Left colon (tissue), 2 donors: ENCODE measurements around the gene DAPK2. TPM values are rescaled to one million over a fixed set of nuclear protein-coding genes. Genes with fewer than 3 reads are reported as not detected.

Source experiments
- ATAC-seq: fragments of 200-7000 bp; cut with Tn5 transposase; one replicate; pipeline ENCODE4 v1.9.1; 2020; ENCODE audit warnings: mild to moderate bottlenecking, moderate library complexity
- DNase-seq, 2 donors: peaks; one replicate each; pipeline ENCODE4 v3.0.0-alpha.2; 2020
- intact Hi-C, 2 donors: fragments of 100-400 bp; cut with DNase I in 1 of 2; cut with micrococcal nuclease in 1 of 2; formaldehyde crosslinking; loops; one replicate each; pipeline versions ENCODE4 v1.11.2 to v1.14.0; 2022; cut with DNase I, micrococcal nuclease
- total RNA-seq, 2 donors: library from RNA; stranded (reverse); fragmentation: NEBNext Ultra II Directional; extraction: Animal tissue kit (Norgen Biotek cat#: 25700); gene quantifications; one replicate each; pipeline ENCODE4 v1.2.1, GENCODE V29; 2021
- donor health status: DM: no; HTN: no; CAD: no.
- donor health status: DM: yes; HTN: yes; CAD: no.

DAPK2 gene
- total RNA-seq, 2 donors from 2014 or later, result 48.8 to 58.3 TPM

GRCh38 chr15:64006642-64007041, 39.6 kb downstream of the DAPK2 start:
- DNase-seq (peak; percentile 53 to 79), ATAC-seq (peak; percentile 65)

DNA sequence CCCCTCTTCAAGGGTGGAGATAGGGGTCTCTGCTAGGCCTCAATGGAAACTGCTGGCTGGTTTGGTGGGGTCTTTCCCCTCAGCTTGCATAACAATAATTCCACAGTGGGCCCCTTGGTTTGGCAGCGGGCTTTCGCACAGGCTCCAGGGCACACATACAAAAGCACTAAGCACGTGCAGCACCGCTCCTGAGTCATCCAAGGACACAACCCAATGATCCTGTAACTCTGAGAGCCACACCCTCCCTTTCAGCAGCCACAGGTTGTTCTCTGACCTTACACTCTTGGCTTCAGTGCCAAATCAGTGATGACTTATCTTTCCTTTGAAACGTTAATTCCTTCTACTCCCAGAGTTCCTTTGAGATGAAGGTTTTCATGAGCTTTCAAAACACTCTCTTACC, 41.7 kb downstream of the DAPK2 start:
- intact Hi-C loops, result no loop called here
- DNase-seq, result peak; percentile 68 to 88
- peak; percentile 82 for ATAC-seq

More at GRCh38 chr15:64006642-64007041, 39.6 kb downstream of the DAPK2 start:
- intact Hi-C loops, result no loop called here

GRCh38 chr15:64004056-64004455, 42.2 kb downstream of the DAPK2 start:
- peak in 1 of 2 donors; percentile 14 for DNase-seq

DNA sequence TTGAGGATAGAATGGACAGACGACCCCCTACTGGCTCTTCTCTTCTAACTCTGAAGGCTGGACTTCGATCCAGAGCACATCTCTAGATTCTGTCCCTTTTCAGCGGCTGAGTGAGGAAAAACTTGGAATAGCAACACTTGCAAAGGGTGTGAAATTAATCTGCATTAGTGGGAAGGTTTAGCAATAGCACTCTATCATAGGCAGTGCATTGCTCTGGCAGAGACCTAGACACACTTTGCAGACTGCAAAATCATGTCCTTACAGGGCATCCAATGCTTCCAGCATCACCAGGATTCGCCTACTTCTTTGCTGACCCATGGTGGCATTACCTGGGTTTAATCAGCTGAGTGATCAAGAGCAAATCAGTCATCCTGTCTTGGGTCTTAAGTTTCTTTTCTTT, 43.1 kb downstream of the DAPK2 start:
- ATAC-seq (no peak), DNase-seq (no peak)
- intact Hi-C loops, result no loop called here

More at GRCh38 chr15:64004056-64004455, 42.2 kb downstream of the DAPK2 start:
- ATAC-seq, result peak; percentile 59
- intact Hi-C loops, result no loop called here

GRCh38 chr15:64001148-64001547, 45.1 kb downstream of the DAPK2 start:
- intact Hi-C loops, result no loop called here
- no peak for ATAC-seq
- DNase-seq, result no peak

DNA sequence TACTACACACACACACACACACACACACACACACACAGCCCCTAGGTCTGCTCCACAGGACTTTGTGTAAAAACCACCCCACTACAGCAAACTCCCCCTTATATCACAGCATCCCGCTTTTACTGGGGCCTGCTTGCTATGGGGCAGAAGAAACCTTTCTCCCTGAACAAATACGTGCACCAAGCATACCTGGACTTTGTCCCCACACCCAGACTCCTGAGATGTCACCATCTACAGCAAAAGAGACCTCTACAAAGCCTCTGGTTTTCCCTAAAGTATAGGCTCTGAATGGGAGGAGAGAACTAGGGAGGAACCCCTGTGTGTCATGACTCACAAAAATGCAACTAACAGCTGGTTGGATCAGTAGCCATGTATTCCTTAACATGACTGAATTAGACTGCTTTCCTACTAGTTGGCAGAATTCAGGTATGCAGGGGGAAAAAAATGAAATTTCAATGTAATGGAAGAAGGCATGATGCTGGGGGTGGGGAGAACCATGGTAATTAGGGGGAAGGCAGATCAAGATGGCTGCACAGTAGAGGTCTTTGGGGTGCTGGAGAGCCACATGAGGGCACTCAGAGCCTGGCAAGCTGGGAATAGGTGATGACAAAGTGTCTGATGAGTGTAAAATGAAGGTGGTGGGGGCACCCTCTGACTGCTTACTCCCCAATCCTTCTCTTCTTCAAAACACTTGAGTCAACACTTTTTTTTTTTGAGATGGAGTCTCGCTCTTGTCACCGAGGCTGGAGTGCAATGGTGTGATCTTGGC, 45.9 kb downstream of the DAPK2 start:
- ATAC-seq (peak; percentile 11), DNase-seq (peak in 1 of 2 donors; percentile 23)
- intact Hi-C loops, result no loop called here

DNA sequence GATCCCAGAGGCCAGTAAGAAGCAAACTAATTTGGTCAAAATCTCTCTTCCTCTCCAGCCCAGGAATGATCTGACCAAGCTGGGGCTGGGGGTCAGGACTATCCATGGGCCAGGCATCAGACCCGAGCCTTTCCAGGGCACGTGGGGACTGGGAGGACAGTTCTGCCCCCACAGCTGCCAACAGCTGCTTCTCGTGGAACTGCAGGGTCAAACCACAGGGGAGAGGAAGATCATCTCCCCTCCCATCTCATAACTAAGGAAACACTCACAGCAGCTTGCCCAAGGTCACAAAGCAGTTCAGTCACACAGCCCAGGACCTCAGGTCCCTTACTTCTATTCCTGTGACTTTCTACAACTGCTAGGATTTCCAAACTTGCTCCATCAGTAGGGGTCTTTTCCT, 47.1 kb downstream of the DAPK2 start:
- intact Hi-C loops, result no loop called here
- DNase-seq (peak in 1 of 2 donors; percentile 28), ATAC-seq (no peak)

DNA sequence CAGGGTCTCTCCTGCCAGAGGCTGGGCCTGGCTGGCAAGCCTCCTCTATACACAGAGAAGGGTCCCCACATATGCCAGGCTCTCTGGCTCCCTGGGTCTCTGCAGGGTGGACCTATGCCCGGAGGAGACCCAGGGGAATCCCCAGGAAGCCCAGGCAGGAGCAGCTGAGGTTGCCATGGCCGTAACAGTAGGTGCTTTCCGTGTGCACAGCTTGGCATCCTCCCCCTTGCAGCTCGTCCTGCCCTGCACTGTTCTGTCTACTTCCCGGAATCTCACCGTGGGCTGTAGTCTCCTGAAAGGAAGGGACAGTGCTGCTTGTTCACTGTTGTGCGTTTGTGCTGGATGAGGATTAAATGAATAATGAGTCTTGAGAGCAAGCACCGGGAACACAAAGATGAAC, 47.8 kb downstream of the DAPK2 start:
- ATAC-seq, result peak; percentile 12
- peak in 1 of 2 donors; percentile 24 for DNase-seq
- intact Hi-C loops, result no loop called here

GRCh38 chr15:63997715-63998442, 48.4 kb downstream of the DAPK2 start:
- ATAC-seq (no peak), DNase-seq (peak in 1 of 2 donors; percentile 6)
- intact Hi-C loops, result no loop called here

GRCh38 chr15:63996794-63997357, 49.4 kb downstream of the DAPK2 start:
- ATAC-seq (no peak), DNase-seq (peak in 1 of 2 donors; percentile 17)
- intact Hi-C loops, result no loop called here

DNA sequence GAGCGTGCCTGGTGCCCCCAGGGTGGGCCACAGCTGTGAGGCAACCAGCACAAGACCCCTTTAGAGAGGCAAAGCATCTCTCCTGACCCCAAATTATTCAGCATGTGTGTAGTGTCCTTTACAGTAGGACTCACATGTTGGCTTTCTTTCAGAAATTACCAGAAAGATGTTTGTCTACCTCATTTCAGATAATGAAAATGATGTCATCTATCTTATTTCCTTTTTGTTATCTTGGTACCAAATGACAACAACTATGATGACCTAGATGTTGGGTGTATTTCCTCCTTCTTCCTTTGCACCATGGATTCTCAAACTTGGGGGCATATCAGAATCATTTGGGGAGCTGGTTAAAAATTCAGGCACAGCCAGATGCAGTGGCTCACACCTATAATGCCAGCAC, 50.5 kb downstream of the DAPK2 start:
- intact Hi-C loops, result no loop called here
- DNase-seq, result no peak
- ATAC-seq, result no peak

GRCh38 chr15:63994073-63994600, 52.1 kb downstream of the DAPK2 start:
- DNase-seq, result peak in 1 of 2 donors; percentile 25
- intact Hi-C loops, result no loop called here
- no peak for ATAC-seq

GRCh38 chr15:63992300-63992699, 54.0 kb downstream of the DAPK2 start:
- DNase-seq (peak in 1 of 2 donors; percentile 21), ATAC-seq (peak; percentile 83)
- intact Hi-C loops, result no loop called here

DNA sequence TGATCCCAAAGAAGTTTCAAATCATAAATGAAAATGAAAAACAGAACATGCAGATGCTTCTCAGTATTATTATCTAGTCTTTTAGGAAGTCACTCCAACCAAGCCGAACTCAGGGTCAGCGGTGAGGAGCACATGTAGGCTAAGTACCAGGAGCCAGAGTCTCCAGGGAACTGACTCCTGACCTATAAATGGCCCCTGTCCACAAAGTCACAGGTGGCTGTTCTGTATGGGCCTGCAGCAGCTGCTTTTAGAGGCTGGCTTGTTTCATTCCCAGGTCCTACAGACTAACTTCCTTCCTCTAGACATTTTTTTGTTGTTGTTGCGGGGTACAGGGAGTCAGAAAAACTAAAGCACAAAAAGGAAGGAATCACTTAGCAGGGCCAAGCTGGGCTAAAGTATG, 54.6 kb downstream of the DAPK2 start:
- intact Hi-C loops, result no loop called here
- ATAC-seq (no peak), DNase-seq (peak in 1 of 2 donors; percentile 23)

- intact Hi-C loops, result no loop called here
- peak in 1 of 2 donors; percentile 22 for DNase-seq
- no peak for ATAC-seq
Measured at GRCh38 chr15:63990454-63990853, 55.8 kb downstream of the DAPK2 start.

GRCh38 chr15:63987796-63988378, 58.4 kb downstream of the DAPK2 start:
- intact Hi-C loops, result no loop called here
- DNase-seq, result no peak

DNA sequence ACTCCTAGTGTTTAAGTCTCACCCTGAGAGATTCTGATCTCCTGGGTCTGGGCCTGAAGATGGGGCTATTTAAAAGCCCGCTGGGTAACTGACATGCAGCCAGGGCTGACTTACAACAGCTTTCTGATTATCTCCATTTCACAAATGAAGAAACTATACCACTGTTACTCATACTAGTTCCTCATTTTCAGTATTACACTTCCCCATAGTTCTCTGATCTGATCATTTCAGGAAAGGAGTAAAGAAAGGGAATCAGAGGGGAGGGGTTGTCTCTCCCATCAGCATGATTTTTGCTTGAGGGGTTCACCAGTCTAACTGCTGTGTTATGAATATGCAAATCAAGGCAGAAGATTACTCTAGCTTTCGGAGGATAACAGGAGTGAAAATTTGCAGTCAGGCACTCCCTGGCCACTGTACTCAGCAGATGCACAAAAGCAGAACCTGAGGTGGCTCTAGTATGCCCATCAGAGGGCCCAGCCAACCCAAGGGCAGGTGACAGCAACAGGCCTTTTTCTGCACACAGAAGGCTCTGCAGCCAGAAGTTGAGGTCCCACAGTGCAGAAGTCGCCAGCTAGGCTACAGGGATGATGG, 59.4 kb downstream of the DAPK2 start:
- peak in 1 of 2 donors; percentile 18 for DNase-seq
- intact Hi-C loops, result no loop called here
- ATAC-seq, result peak; percentile 41

More at GRCh38 chr15:63987796-63988378, 58.4 kb downstream of the DAPK2 start:
- no peak for ATAC-seq

DNA sequence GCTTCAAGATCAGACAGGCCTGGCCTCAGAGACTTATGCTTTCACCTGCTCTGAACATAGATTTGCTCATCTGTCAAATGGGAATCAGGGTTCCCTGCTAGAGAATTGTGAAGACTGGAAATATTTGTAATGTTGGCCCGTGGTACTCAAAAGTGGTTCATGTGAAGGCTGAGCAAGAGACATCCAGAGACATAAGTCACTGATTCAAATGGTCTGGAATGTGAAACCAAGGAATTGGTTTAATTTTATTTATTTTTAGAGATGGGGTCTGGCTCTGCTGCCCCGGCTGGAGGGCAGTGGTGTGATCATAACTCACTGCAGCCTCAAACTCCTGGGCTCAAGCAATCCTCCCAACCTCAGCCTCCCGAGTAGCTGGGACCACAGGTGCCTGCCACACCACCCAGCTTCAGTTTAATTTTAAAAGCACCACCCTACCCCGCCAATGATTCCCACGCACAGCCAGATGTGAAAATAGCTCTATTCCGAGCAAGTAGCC, 60.1 kb downstream of the DAPK2 start:
- intact Hi-C loops, result no loop called here
- ATAC-seq (no peak), DNase-seq (peak in 1 of 2 donors; percentile 17)
